NCI-H2081 treated with DMSO at 0.1 percent for 48 hours (cell line): ENCODE measurements around the gene SAA4.
"Not testable (repeated sequence)": the region's sequence is repeated elsewhere in the genome, so short reads cannot be mapped to it uniquely, and the experiment has no call there.

Source experiments
- DNase-seq: peaks from one replicate; lab custom pipeline; 2025; lab: John Stamatoyannopoulos, UW

SAA4 gene

GRCh38 chr11:18246379-18247190, 10.0 kb upstream of the SAA4 start:
- DNase-seq, result not testable (repeated sequence)

GRCh38 chr11:18245396-18245795, 8.8 kb upstream of the SAA4 start:
- no peak for DNase-seq

- no peak for DNase-seq
Observed at GRCh38 chr11:18243783-18244362, 7.3 kb upstream of the SAA4 start.

- DNase-seq, result no peak
Observed at GRCh38 chr11:18239655-18240054, 3.1 kb upstream of the SAA4 start.

- DNase-seq, result no peak
Observed at GRCh38 chr11:18235394-18236334, 938 bp downstream of the SAA4 start.

GRCh38 chr11:18233912-18234311, 2.7 kb downstream of the SAA4 start:
- DNase-seq, result no peak

GRCh38 chr11:18230859-18231258, 5.7 kb downstream of the SAA4 start:
- no peak for DNase-seq

GRCh38 chr11:18229501-18229900, 7.1 kb downstream of the SAA4 start:
- DNase-seq, result no peak

- DNase-seq, result no peak
Observed at GRCh38 chr11:18225913-18226312, 10.7 kb downstream of the SAA4 start.

GRCh38 chr11:18223591-18224387, 12.8 kb downstream of the SAA4 start:
- no peak for DNase-seq

- no peak for DNase-seq
Observed at GRCh38 chr11:18222814-18223421, 13.7 kb downstream of the SAA4 start.

- no peak for DNase-seq
Observed at GRCh38 chr11:18221274-18221876, 15.2 kb downstream of the SAA4 start.

GRCh38 chr11:18209058-18209457, 27.5 kb downstream of the SAA4 start:
- DNase-seq, result no peak

- no peak for DNase-seq
Observed at GRCh38 chr11:18204771-18205170, 31.8 kb downstream of the SAA4 start.

GRCh38 chr11:18204220-18204619, 32.4 kb downstream of the SAA4 start:
- DNase-seq, result no peak

- DNase-seq, result no peak
Observed at GRCh38 chr11:18203723-18204122, 32.9 kb downstream of the SAA4 start.

- not testable (repeated sequence) for DNase-seq
Observed at GRCh38 chr11:18197738-18198137, 38.9 kb downstream of the SAA4 start.

- DNase-seq, result no peak
Observed at GRCh38 chr11:18196532-18196931, 40.1 kb downstream of the SAA4 start.

- DNase-seq, result no peak
Observed at GRCh38 chr11:18193010-18193409, 43.6 kb downstream of the SAA4 start.

- DNase-seq, result no peak
Observed at GRCh38 chr11:18191376-18191775, 45.2 kb downstream of the SAA4 start.
